ENCODE data around the gene EP300.

Gene EP300

GRCh38 chr22:41216984-41217383 is 124.6 kb downstream of the EP300 start:
- DNase-seq = no peak

GRCh38 chr22:41217553-41218157 is 125.3 kb downstream of the EP300 start:
- DNase-seq = no peak

GRCh38 chr22:41222846-41223507 is 130.6 kb downstream of the EP300 start:
- DNase-seq = no peak

GRCh38 chr22:41223535-41223934 is 131.1 kb downstream of the EP300 start:
- DNase-seq = no peak

- no peak for DNase-seq
Observed at GRCh38 chr22:41226723-41227655, 134.6 kb downstream of the EP300 start.

- no peak for DNase-seq
Observed at GRCh38 chr22:41229215-41229614, 136.8 kb downstream of the EP300 start.
